GM21717 (cell line): ENCODE measurements around the gene TRHDE.

Experiments
- ATAC-seq: cut with Tn5 transposase; IDR thresholded peaks from one replicate; pipeline ENCODE4 v1.9.1; 2021; ENCODE audit warnings: mild to moderate bottlenecking, moderate library complexity; ENCODE audit not compliant: unreplicated experiment

The TRHDE gene

DNA sequence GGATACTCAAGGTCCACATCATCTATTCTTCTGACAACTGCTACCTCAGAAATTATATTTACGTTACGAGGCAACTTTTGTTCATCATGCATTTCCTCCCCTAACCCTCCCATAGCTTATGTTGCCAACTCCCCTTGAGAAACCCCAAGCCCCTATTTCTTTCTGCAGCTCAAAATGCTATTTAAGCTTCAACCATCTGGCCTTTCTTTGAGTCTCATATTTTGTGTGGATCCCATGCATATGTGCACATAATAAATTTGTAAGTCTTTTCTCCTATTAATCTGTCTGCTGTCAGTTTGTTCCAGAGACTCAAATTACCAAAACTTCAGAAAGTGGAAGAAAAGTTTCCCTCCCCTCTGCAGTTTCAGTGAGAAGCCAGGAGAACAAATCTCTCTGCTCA lies 444.1 kb downstream of the TRHDE start:
- no peak for ATAC-seq

- no peak for ATAC-seq
These were observed 444.9 kb downstream of the TRHDE start for GRCh38 chr12:72717036-72717435.
